H7 (cell line): Measurements from ENCODE around the gene ABI3. TPM values are rescaled to one million over a fixed set of nuclear protein-coding genes. Genes with fewer than 3 reads are reported as not detected.

Experiments
- DNase-seq: peaks from one replicate; pipeline ENCODE4 v3.0.0; 2012
- H3K27me3 ChIP-seq: 2 replicates; pipeline ENCODE4 v1.6.0; 2011; ENCODE audit warnings: mild to moderate bottlenecking, low read length; ENCODE audit not compliant: control insufficient read depth, insufficient read depth
- H3K36me3 ChIP-seq: replicated peaks from 2 replicates; pipeline ENCODE4 v1.5.1; 2011; ENCODE audit warnings: low read length; ENCODE audit not compliant: control insufficient read depth, insufficient read depth
- H3K4me3 ChIP-seq: 2 replicates; pipeline ENCODE4 v1.5.1; 2011; ENCODE audit warnings: low read depth, mild to moderate bottlenecking, control low read depth, low read length, moderate library complexity; ENCODE audit not compliant: insufficient read depth
- total RNA-seq: library from RNA; depleted of rRNA; stranded (reverse); fragments of >200 nt; shearing (Covaris generic); gene quantifications from 2 replicates; pipeline ENCODE4 v1.2.3, GENCODE V29; 2014

ABI3 gene
- total RNA-seq, 1 experiment from 2014 or later: 2.7 TPM

DNA sequence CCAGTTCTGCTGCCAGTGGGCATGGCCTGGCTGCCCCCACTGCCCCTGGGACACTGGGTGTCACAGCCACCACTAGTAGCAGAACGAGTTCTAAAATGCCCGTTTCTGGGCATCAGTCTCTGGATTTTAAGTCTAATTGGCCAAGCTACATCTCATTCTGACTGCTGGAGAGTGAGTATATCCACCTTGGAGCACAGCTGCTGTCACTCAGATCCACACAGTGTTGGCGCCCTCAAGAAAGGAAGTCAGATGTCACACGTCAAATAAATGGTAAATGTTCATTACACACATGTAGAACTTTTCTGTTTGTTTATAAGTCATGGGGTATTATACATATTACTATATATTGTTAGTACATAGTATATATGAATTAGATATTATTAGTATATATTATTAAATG, 19.6 kb upstream of the ABI3 start:
- H3K4me3 ChIP-seq: no peak overlapping the region
- no peak for DNase-seq
- no peaks in the 10 kb centered on the region for H3K36me3 ChIP-seq
- no peaks in the 10 kb centered on the region for H3K27me3 ChIP-seq

DNA sequence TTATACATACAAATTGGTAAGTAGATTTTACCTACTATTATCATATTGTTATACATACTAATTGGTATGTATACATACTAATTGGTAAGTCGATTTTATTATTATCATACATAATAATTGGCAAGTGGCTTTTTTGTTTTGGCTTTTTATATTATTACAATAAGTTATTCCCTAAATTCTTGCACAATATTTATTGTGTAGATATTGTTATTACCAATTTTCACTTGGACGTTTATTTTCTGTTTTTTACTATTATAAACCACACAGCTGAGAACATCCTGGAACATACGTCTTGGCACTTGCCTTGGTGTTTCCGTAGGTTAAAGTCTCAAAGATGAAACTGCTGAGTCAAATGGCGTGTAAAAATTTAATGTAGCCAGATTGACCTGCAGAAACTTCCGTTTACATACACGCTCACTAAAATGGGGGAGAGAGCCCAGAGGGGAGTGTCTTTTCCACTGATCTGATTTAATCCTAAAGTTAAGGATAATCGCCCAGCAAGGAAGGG, 19.0 kb upstream of the ABI3 start:
- no peak for DNase-seq
- Histone ChIP-seq H3K27me3 (no peaks in the 10 kb centered on the region), H3K4me3 (peak overlapping the region; percentile 91), H3K36me3 (no peaks in the 10 kb centered on the region)

DNA sequence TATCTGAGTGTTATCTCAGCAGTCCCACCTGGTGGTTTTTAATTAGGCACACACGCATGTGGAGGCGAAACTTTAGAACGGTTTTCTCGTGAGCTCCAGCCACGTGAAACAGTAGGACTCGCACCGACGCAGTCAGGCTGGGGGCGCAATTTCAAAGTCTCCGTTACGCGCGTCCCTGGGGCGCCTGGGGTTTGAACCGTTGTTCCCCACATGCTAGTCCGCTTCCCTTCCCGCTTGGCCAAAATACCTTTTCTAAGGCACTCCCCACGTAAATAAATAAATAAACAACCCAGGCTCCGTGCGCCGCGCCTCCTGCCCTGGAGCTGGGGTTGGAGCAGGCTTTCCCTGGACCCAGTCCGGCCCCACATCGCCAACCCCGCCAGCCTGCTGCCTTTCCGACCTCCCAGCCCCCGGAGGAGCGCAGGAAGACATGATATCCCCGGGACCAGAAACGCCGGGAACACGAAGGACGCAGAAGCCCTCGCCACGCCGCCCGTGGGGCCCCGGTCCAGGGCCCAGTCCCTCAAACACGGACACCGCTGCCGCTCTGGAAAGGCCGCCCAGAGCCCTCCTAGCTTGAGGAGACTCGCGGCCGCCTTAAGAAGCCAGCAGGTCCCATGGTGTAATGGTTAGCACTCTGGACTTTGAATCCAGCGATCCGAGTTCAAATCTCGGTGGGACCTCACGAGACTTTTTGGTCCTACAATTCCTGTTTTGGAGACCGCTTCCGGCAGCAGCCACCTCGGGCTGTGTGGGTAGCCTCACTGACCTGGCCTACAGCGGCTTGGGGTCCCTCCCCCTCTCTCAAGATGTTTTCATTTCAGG, 18.4 kb upstream of the ABI3 start:
- peak overlapping the region; percentile 91 for H3K4me3 ChIP-seq
- H3K27me3 ChIP-seq: no peaks in the 10 kb centered on the region
- no peaks in the 10 kb centered on the region for H3K36me3 ChIP-seq
- DNase-seq: peak; percentile 83

DNA sequence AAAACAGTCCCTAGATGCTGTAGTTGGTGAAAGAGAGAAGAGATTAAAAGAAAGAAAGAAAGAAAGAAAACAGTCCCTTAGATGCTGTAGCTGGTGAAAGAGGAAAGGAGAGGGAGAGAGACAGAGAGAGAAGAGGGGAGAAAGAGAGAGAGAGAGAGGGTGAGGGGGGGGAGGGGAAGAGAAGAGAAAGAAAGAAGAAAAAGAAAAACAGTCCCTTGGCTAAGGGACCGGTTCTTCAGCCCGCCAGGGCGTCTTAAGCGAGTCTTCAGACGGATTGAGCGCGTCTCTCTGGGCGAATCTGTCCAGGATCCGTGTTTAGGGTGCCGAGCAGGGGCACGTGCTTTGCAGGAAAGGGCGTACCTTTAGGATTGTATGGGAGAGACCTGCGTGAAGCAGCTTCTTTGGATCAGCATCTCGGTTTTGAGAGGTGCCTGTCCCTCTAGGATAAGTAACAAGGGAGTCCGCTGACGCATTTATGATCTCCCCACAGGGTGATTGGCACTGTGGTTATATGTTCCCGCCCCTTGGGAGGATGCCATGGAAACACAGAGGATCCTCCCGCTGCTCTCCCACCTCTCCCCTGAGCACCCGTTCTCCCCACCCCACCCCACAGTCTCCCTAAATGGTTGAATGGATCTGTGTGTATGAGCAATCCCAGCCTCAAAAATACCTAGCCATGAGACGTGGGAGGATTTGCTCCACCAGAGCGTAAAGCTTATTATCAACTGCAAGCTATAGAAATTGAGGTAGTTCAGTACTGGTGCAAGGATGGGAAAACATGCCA, 16.8 kb upstream of the ABI3 start:
- no peaks in the 10 kb centered on the region for H3K27me3 ChIP-seq
- H3K36me3 ChIP-seq: no peaks in the 10 kb centered on the region
- H3K4me3 ChIP-seq: peak overlapping the region; percentile 91
- peak; percentile 65 for DNase-seq

DNA sequence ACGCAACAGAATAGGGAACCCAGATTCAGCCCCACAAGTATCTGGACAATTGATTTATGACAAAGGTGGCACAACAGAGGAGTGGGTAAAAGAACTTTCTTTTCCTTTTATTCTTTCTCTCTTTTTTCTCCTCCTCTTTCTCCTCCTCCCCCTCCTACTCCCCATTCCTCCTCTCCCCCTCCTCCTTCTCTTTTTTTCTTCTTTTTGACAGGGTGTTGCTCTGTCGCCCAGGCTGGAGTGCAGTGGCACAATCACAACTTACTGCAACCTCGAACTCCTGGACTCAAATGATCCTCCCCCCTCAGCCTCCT, 16.3 kb upstream of the ABI3 start:
- no peak overlapping the region for H3K4me3 ChIP-seq
- no peaks in the 10 kb centered on the region for H3K36me3 ChIP-seq
- no peaks in the 10 kb centered on the region for H3K27me3 ChIP-seq
- DNase-seq: no peak

DNA sequence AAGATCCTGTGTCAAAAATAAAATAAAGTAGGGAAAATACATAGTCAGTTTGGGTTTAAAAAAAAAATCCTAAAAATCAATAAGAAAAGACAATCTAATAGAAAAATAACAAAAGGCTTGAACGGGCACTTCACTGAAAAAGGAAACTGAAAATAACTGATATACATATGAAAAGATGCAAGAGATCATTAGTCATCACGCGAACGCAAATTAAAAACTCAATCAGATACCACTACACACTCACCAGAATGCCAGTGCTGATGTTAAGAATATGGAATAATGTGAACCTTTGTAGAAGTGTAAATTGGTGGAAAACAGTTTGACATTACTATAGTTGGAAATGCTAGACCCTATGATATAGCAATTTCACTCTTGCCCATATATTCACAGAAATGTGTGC, 14.8 kb upstream of the ABI3 start:
- Histone ChIP-seq H3K36me3 (no peaks in the 10 kb centered on the region), H3K4me3 (no peak overlapping the region), H3K27me3 (no peaks in the 10 kb centered on the region)
- no peak for DNase-seq

DNA sequence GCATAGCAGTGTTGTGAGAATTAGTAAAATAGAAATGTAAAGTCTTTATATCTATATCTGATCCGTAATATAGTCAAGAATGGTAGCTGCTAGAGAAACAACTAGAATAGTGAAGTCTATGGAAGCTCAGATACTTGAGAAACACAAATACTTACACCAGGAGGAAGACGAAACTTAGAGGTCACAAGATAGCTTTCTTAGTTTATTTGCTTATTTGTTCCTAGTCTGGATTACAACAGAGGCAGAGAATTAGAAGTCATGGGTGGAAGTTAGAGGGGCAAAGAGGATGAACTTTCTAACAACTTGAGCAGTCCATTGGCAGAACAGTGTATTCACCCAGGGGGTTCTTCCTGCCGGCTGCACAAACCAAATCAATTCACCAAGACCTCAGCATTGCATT, 14.0 kb upstream of the ABI3 start:
- Histone ChIP-seq H3K4me3 (no peak overlapping the region), H3K36me3 (no peaks in the 10 kb centered on the region), H3K27me3 (no peaks in the 10 kb centered on the region)
- no peak for DNase-seq

DNA sequence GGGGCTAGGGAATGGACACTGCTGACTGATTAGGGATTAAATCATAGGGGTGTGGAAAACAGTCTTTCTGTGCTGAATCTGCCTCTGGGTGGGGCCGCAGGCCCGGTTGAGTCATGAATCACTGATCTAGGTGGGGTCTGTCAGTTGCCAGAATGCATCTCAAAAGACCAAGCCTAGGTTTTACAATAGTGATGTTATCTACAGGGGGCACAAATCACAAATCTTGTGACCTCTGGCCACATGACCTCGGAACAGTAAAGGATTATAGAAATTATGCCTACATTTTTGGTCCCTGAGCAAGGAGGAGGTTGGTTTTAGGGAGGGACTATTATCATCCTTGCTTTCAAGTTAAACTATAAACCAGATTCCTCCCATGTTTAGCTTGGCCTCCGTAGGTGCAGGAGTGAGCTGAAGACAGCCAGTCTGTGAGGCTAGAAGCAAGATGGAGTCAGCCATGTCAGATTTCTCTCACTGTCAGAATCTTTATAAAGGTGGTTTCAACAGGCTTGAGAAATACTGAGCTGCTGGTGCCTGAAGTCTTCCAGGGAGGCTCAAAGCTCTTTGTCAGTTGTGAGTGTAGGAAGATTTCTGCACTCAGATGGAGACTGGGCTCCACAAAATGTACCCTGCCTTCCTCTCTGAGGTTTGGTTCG, 13.0 kb upstream of the ABI3 start:
- no peak for DNase-seq
- H3K4me3 ChIP-seq: no peak overlapping the region
- no peaks in the 10 kb centered on the region for H3K27me3 ChIP-seq

GRCh38 chr17:49198211-49198610, 12.3 kb upstream of the ABI3 start:
- H3K27me3 ChIP-seq: no peaks in the 10 kb centered on the region
- no peak overlapping the region for H3K4me3 ChIP-seq
- no peak for DNase-seq
- no peaks in the 10 kb centered on the region for H3K36me3 ChIP-seq

More for the DNA sequence above, 13.0 kb upstream of the ABI3 start:
- no peaks in the 10 kb centered on the region for H3K36me3 ChIP-seq

- Histone ChIP-seq H3K4me3 (no peak overlapping the region), H3K36me3 (no peaks in the 10 kb centered on the region), H3K27me3 (no peaks in the 10 kb centered on the region)
- DNase-seq: no peak
Measured at GRCh38 chr17:49200423-49201083, 10.0 kb upstream of the ABI3 start.

- no peak for DNase-seq
- H3K4me3 ChIP-seq: no peak overlapping the region
Measured at GRCh38 chr17:49201481-49201927, 9.0 kb upstream of the ABI3 start.

DNA sequence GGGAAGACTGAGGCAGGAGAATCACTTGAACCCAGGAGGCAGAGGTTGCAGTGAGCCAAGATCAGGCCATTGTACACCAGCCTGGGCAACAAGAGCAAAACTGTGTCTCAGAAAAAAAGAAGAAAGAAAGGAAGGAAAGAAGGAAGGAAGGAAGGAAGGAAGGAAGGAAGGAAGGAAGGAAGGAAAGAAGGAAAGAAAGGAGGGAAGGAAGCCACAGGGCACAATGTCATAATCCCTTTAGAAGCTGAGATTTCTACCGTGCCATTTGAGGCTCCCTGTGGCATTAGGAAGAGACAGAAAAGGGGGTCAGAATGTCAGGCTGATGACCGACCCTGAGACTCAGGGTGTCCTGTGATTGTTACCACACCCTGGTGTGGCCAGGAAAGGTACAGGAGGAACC, 6.7 kb upstream of the ABI3 start:
- Histone ChIP-seq H3K27me3 (no peaks in the 10 kb centered on the region), H3K36me3 (no peaks in the 10 kb centered on the region)
- DNase-seq: no peak

More at GRCh38 chr17:49201481-49201927, 9.0 kb upstream of the ABI3 start:
- H3K27me3 ChIP-seq: no peaks in the 10 kb centered on the region
- H3K36me3 ChIP-seq: no peaks in the 10 kb centered on the region

GRCh38 chr17:49204516-49204915, 6.0 kb upstream of the ABI3 start:
- no peak overlapping the region for H3K4me3 ChIP-seq
- no peaks in the 10 kb centered on the region for H3K36me3 ChIP-seq
- H3K27me3 ChIP-seq: no peaks in the 10 kb centered on the region
- no peak for DNase-seq

More for the DNA sequence above, 6.7 kb upstream of the ABI3 start:
- H3K4me3 ChIP-seq: no peak overlapping the region

- Histone ChIP-seq H3K4me3 (no peak overlapping the region), H3K36me3 (no peaks in the 10 kb centered on the region), H3K27me3 (no peaks in the 10 kb centered on the region)
- peak; percentile 33 for DNase-seq
Measured at GRCh38 chr17:49209061-49209571, 1.4 kb upstream of the ABI3 start.
